A172 (cell line): Measurements from ENCODE around the gene PNLDC1. TPM values are rescaled to one million over a fixed set of nuclear protein-coding genes. Genes with fewer than 3 reads are reported as not detected.
"Not testable (repeated sequence)": the region's sequence is repeated elsewhere in the genome, so short reads cannot be mapped to it uniquely, and the experiment has no call there.

Experiments used
- DNase-seq: peaks from one replicate; pipeline ENCODE4 v3.0.0-alpha.2; 2015; ENCODE audit warnings: low spot score
- total RNA-seq: library from RNA; depleted of rRNA; stranded (reverse); fragments of >200 nt; shearing (Covaris generic); gene quantifications from 2 replicates; pipeline ENCODE4 v1.2.3, GENCODE V29; 2014

The PNLDC1 gene
- total RNA-seq, 1 experiment from 2014 or later = not detected

DNA sequence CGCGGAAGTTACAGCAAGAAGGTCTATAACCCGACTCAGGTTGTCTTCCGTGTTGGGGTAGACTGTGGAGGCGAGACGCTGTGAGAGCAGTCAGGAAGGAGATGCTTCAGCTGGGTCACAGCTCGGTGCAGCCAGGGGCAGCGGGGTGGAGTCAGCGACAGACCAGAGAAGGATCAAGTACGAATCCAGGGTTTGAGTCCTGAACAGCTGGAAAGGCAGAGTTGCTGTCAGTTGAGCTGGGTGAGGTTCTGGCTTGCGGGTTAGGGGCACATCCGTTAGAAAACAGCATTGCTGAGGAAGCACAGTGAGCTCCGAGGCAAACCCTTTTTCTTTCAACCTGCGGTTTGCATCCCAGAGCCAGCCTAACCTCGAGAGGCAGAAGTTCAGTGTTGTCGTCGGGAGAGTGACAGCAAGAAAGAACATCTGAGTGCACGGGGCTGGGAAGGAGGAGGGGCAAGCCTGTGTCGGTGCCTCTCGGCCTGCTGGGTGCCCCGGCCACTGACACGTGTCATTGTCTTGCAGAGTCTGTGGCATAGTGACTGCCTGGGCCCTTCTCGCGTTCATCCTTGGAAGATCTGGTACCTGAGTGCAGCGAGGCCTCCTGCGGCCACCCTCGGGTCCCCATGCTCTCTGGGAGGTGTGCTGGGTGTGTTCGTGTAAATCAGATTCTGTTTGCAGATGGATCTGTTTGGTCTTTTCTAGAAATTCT is 20.0 kb downstream of the PNLDC1 start:
- no peak for DNase-seq

DNA sequence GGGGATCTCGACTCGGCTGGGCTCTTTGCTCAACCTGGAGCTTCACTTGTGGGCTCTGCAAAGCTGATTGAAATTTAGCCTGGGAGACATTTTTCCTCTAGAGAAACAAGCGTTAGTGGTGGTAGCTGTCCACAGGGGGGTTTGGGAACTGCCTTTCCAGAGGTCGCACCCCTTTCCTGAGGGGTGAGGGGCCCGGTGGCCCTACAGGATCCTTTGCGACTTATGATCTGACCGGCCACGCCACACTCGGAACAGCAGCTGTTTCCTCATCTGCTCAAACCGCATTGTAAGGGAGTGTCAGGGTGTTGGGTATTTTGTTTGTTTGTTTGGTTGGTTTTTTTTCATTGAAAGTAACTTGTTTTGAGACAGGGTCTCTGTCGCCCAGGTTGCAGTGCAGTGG is 21.0 kb downstream of the PNLDC1 start:
- DNase-seq = no peak

- DNase-seq = no peak
Measured at GRCh38 chr6:159821726-159822125, 21.6 kb downstream of the PNLDC1 start.

GRCh38 chr6:159823953-159824352 is 23.9 kb downstream of the PNLDC1 start:
- no peak for DNase-seq

DNA sequence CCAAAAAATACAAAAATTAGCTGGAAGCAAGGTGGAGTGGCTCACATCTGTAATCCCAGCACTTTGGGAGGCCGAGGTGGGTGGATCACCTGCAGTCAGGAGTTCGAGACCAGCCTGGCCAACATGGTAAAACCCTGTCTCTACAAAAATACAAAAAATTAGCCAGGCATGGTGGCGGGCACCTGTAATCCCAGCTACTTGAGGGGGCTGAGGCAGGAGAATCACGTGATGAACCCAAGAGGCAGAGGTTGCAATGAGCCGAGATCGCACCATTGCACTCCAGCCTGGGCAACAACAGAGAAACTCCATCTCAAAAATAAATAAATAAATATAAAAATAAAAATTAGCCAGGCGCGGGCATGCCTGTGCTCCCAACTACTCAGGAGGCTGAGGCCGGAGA is 24.6 kb downstream of the PNLDC1 start:
- not testable (repeated sequence) for DNase-seq

GRCh38 chr6:159826004-159826403 is 25.9 kb downstream of the PNLDC1 start:
- no peak for DNase-seq

DNA sequence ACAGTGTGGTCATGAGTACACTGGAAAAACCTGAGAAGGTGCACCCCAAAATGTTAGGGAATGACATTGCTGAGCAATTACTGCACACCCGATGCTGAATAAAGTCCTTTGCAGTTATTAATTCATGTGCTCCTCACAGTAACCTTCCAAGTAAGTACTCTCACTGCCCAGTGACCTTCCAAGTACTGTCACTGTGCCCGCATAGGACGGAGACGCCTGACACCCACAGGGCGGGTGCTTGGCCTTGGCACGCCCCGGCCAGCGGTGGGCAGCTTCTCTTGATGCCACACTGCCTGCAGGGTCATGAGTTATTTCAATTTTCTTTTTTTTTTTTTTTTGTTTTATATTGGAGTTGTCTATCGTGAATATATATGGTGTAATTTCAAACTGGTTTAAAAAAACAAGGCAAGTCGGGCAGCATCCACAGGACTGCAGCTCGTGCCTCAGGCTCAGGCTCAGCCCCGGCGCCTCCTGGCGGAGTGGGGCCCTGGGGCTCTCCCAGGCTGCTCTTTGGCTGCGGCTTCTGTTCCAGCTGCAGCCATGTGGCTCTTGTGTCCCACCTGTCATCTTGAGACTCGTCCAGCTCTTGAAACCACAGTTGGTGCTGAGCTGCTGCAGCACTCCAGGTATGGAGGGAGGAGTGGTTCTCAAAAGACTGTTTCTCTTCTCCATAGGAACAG is 27.0 kb downstream of the PNLDC1 start:
- DNase-seq = no peak

- no peak for DNase-seq
Measured at GRCh38 chr6:159828074-159828473, 28.0 kb downstream of the PNLDC1 start.

- no peak for DNase-seq
Measured at GRCh38 chr6:159829526-159829925, 29.4 kb downstream of the PNLDC1 start.

GRCh38 chr6:159830501-159831372 is 30.7 kb downstream of the PNLDC1 start:
- no peak for DNase-seq

DNA sequence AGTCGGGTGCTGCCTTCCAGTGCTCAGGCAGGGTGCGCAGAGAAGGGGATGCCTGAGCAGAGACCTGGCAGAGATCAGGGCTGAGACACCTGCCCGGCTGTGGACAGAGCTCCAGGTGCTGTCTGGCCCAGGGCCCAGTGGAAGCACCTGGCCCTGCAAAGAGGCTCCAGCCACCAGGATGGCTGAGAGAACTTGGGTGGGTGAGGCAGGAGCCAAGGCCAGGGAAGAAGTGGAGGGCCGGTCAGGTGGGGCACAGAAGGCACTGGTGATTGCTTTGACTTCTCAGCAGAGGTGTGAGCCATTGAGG is 31.2 kb downstream of the PNLDC1 start:
- DNase-seq = no peak

DNA sequence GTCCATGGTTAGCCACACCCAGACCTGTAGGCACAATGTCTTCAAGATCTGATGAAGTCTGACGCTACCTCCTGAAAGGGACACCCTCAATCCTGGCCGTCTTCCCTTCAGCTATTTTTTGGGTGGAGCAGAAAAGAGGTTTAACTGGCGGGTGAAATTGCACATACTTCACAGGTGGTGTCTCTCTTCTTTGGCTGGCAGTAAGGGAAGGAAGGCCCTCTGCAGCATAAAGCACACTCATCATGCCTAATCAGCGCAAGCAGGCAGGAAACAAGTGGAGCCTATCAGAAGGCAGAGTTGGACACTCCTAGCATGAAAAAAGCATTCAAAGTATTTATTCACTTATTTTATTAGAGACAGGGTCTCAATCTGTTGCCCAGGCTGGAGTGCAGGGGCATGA is 32.9 kb downstream of the PNLDC1 start:
- DNase-seq = no peak

DNA sequence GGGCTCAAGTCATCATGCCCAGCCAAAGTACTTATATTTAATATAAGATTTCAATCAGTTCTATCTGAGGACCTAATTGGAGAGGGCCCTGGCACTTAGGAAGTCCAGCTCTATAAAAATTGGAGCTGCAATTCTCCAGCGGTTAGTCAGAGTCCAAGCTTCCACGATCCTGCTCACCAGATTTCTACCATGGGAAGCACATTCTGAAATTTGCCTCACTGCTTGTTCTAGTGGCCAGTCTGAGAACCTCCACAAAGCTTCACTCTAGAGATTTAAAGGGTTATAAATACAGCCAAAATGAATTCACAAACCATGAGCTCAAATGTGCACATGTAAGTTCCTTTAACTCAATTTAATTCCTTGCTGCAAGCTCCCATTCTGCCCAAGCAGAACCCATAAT is 33.5 kb downstream of the PNLDC1 start:
- DNase-seq = peak; percentile 30

- DNase-seq = no peak
Measured at GRCh38 chr6:159833997-159834603, 34.0 kb downstream of the PNLDC1 start.

- no peak for DNase-seq
Measured at GRCh38 chr6:159836718-159837490, 36.8 kb downstream of the PNLDC1 start.

- DNase-seq = no peak
Measured at GRCh38 chr6:159837511-159837910, 37.4 kb downstream of the PNLDC1 start.

DNA sequence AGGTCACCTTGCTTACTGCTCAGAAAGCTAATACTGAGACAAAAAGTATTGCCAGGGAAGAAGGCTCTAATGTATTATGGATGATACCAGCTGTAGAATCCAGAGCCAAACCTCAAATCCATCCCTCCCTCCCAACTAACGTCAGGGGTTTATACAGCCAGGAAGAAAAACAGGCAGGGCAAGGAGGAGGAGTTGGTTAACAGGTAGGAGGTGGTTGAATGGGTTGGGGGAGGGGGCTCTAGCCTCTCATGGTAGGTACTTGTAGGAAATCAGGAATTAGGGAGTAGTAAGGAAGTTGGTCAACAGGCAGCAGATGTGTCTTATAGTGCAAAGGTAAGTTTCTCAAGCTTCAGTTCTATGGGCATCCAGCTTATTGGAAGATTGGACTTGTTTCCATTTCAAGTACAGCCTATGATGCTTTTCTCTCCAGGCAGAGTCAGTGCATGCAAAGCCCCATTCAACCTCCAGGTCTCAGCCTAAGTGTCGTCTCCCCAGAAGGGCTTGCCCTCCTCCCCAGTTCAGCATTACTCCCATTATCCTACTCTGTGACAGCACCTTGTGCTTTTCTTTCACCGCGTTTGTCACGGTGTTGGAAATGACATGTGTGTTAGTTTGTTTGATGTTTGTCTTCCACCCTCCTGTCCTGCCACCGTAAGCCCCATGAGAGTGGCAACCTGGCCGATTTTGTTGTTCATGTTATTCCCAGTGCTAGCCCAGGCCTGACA is 38.1 kb downstream of the PNLDC1 start:
- no peak for DNase-seq

GRCh38 chr6:159842035-159842434 is 42.0 kb downstream of the PNLDC1 start:
- peak; percentile 8 for DNase-seq

DNA sequence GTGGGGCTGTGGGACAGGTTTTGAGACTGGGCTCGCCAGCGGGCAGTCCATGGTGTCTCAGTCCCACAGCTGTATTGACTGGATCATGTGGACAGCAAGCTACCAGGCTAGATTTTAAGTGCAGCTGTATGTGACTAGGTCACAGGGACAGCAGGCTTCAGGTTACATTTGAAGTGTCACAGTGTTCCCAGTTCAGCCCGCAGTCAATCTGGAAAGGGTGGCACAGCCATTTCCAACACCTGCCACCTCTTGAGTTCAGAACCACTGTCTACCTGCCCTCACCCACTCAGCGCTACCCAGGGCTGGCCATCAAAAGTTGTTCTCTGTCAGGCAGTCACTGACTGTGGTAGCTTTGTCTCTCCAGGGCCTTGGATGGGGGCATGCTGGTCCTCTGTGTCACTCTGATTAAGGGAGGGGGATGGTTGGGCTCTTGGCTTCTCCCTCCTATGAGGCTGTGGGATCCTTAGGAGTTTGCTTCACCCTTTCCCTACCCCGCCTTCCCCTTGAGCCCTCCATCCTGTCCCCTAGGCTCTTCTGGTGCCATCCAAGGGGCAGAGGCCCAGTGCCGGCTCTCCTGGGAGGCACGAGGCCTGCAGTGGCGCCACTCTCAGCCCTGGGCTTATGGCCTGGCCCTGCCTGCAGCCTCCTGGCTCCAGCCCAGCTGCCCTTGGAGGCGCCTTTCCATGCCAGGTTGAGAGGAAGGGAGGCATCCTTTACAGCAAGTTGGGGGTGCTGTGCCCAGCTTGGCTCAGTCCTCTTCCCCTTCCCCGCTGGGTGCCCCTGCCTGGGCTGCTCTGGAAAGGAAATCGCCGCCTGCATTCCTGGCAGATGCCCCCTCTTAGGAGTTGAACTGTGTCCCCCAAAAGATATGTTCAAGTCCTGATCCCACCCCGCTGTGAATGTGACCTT is 44.9 kb downstream of the PNLDC1 start:
- DNase-seq = no peak

- not testable (repeated sequence) for DNase-seq
Measured at GRCh38 chr6:159848552-159848951, 48.5 kb downstream of the PNLDC1 start.
